ENCODE results near the gene TCF7L2.

Gene TCF7L2

GRCh38 chr10:113067501-113067900, 117.5 kb downstream of the TCF7L2 start:
- DNase-seq (ENCODE audit: low read depth): no peak

GRCh38 chr10:113068178-113068890, 118.3 kb downstream of the TCF7L2 start:
- DNase-seq (ENCODE audit: low read depth): no peak

GRCh38 chr10:113069595-113069994, 119.5 kb downstream of the TCF7L2 start:
- no peak for DNase-seq (ENCODE audit: low read depth)

- DNase-seq (ENCODE audit: low read depth): no peak
Observed at GRCh38 chr10:113071446-113071845, 121.4 kb downstream of the TCF7L2 start.

- DNase-seq (ENCODE audit: low read depth): no peak
Observed at GRCh38 chr10:113073549-113074189, 123.6 kb downstream of the TCF7L2 start.

- no peak for DNase-seq (ENCODE audit: low read depth)
Observed at GRCh38 chr10:113076949-113077348, 126.9 kb downstream of the TCF7L2 start.

- no peak for DNase-seq (ENCODE audit: low read depth)
Observed at GRCh38 chr10:113078282-113078907, 128.3 kb downstream of the TCF7L2 start.

- DNase-seq (ENCODE audit: low read depth): no peak
Observed at GRCh38 chr10:113080061-113080924, 130.2 kb downstream of the TCF7L2 start.

- DNase-seq (ENCODE audit: low read depth): no peak
Observed at GRCh38 chr10:113080925-113081229, 130.8 kb downstream of the TCF7L2 start.

- no peak for DNase-seq (ENCODE audit: low read depth)
Observed at GRCh38 chr10:113084031-113084430, 134.0 kb downstream of the TCF7L2 start.

- no peak for DNase-seq (ENCODE audit: low read depth)
Observed at GRCh38 chr10:113085776-113086175, 135.7 kb downstream of the TCF7L2 start.

GRCh38 chr10:113086282-113086681, 136.2 kb downstream of the TCF7L2 start:
- no peak for DNase-seq (ENCODE audit: low read depth)

GRCh38 chr10:113087165-113088029, 137.3 kb downstream of the TCF7L2 start:
- DNase-seq (ENCODE audit: low read depth): no peak

- DNase-seq (ENCODE audit: low read depth): no peak
Observed at GRCh38 chr10:113088194-113088593, 138.1 kb downstream of the TCF7L2 start.

- no peak for DNase-seq (ENCODE audit: low read depth)
Observed at GRCh38 chr10:113089551-113089950, 139.5 kb downstream of the TCF7L2 start.

- DNase-seq (ENCODE audit: low read depth): no peak
Observed at GRCh38 chr10:113091920-113092319, 141.9 kb downstream of the TCF7L2 start.

- no peak for DNase-seq (ENCODE audit: low read depth)
Observed at GRCh38 chr10:113093188-113094113, 143.4 kb downstream of the TCF7L2 start.

GRCh38 chr10:113094114-113094486, 144.1 kb downstream of the TCF7L2 start:
- no peak for DNase-seq (ENCODE audit: low read depth)

GRCh38 chr10:113095419-113096127, 145.5 kb downstream of the TCF7L2 start:
- DNase-seq (ENCODE audit: low read depth): no peak

Measured in activated T-helper 1 cell treated with Interleukin-2 at 50 U/mL for 16 hours (primary cell).